Psoas muscle (tissue), 8 donors: ENCODE data around the gene NPIPA5. TPM values are rescaled to one million over a fixed set of nuclear protein-coding genes. Genes with fewer than 3 reads are reported as not detected.
"Not testable (repeated sequence)": the region's sequence is repeated elsewhere in the genome, so short reads cannot be mapped to it uniquely, and the experiment has no call there.

Experiments used
- ATAC-seq, 4 donors: fragments of 200-7000 bp; cut with Tn5 transposase; one replicate each; pipeline ENCODE4 v1.9.1; 2020; ENCODE audit warnings: moderate library complexity in 3 of 4, mild to moderate bottlenecking in 2 of 4
- DNase-seq, 2 donors: peaks; one replicate each; pipeline ENCODE4 v3.0.0-alpha.2; 2020
- H3K27ac ChIP-seq: fragments of 200-600 bp; one replicate; pipeline ENCODE4 v1.8.0; 2022
- H3K27me3 ChIP-seq, 3 donors: fragments of 200-600 bp in 1 of 3; one replicate each; pipeline versions ENCODE4 v1.6.1 to v1.8.0; 2013 to 2022; ENCODE audit warnings: low read length in 2 of 3, mild to moderate bottlenecking in 2 of 3, moderate library complexity in 1 of 3; ENCODE audit not compliant: insufficient read depth in 3 of 3
- H3K36me3 ChIP-seq, 2 donors: fragments of 200-600 bp in 1 of 2; one replicate each; pipeline versions ENCODE4 v1.6.1 to v1.8.0; 2013 to 2022; ENCODE audit warnings: low read depth in 1 of 2, mild to moderate bottlenecking in 1 of 2, moderate library complexity in 1 of 2; ENCODE audit not compliant: insufficient read depth in 1 of 2
- H3K4me1 ChIP-seq: fragments of 200-600 bp; one replicate; pipeline ENCODE4 v1.8.0; 2022
- H3K4me3 ChIP-seq: fragments of 200-600 bp; one replicate; pipeline ENCODE4 v1.8.0; 2022; ENCODE audit warnings: mild to moderate bottlenecking
- H3K9me3 ChIP-seq: fragments of 200-600 bp; one replicate; pipeline ENCODE4 v1.8.0; 2022
- WGBS, 3 donors: extraction: QIAGEN DNeasy Blood & Tissue Kit; methylation state at CpG; one replicate each; pipeline versions ENCODE4 v1.1.6 to v1.1.7; 2013; 5-methylcytosine and 5-hydroxymethylcytosine counted together
- intact Hi-C, 2 donors: fragments of 100-400 bp; cut with DNase I; formaldehyde crosslinking; loops; one replicate each; pipeline versions ENCODE4 v1.11.0 to v1.14.2; 2022
- polyA plus RNA-seq, 3 donors: library from polyadenylated mRNA; stranded (reverse); fragments of 200-250 nt; gene quantifications; one replicate each; pipeline ENCODE4 v1.2.3, GENCODE V29; 2013
- total RNA-seq, 4 donors: library from RNA; stranded (reverse); fragmentation: NEBNext Ultra II Directional in 2 of 4; extraction: Animal tissue kit (Norgen Biotek cat#: 25700) in 2 of 4; gene quantifications; one replicate each; pipeline versions ENCODE4 v1.2.1 to v1.2.4, GENCODE V29; 2021 to 2023
- donor health status: healthy with polysubstance abuse.
- donor health status: DM: no; HTN: no; CAD: no; lungs with moderate emphysema.
- donor health status: Bipolar disorder and iron deficiency.
- donor health status: healthy.
- donor health status: DM: yes; HTN: yes; CAD: no.
- donor health status: DM: no; HTN: no; CAD: no.
- donor health status: DM: no; HTN: no; CAD: no.
- donor health status: DM: yes; HTN: yes; CAD: no.

The NPIPA5 gene
- total and polyA plus RNA-seq, 7 donors: 1.5 to 22.1 (median 11.4) TPM

DNA sequence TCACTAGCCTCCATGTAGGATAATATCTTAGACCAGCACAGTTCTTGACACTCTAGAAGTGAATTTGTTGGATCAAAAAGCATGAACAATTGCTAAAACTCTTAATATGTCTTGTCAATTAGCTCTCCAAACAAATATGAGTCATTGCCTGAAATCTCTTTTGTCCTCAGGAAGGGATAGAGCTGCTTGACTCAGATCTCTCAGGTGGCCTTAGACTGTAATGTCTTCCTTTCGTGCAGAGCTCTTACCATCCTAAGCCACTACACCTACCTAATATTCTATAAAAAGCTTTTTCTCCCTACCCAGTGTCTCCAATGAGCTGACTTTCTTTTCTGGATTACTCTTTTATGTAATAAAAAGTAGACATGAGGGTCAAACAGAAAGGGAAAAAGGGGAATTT lies 63.5 kb downstream of the NPIPA5 start:
- H3K4me1 ChIP-seq, intact Hi-C loops: not testable (repeated sequence)

More for the DNA sequence above, 63.5 kb downstream of the NPIPA5 start:
- not testable (repeated sequence) for H3K4me3 ChIP-seq, ATAC-seq, H3K27ac ChIP-seq, H3K9me3 ChIP-seq, H3K27me3 ChIP-seq, DNase-seq, H3K36me3 ChIP-seq
- 75 to 95% (median 81%) methylated on average over 1 of the region's 1 CpG for WGBS, 3 donors

Other genes starting within 250 kb of the NPIPA5 start
- gene MPV17L, start 17.5 kb upstream of the NPIPA5 start, total RNA-seq: 10 to 100 TPM in 2 of 4 donors, 1 to 10 TPM in 2; 5.6 to 30.3 (median 16.1) TPM
- gene MPV17L, start 17.5 kb upstream of the NPIPA5 start, polyA plus RNA-seq: 1 to 10 TPM; 5.6 to 9.2 (median 6.3) TPM
- 100 to 1,000 TPM in 2 of 4 donors, 10 to 100 TPM in 2; 31.3 to 133 (median 84.6) TPM for gene BMERB1, start 56.3 kb upstream of the NPIPA5 start, total RNA-seq
- 10 to 100 TPM; 26.6 to 83.8 (median 38.3) TPM for gene BMERB1, start 56.3 kb upstream of the NPIPA5 start, polyA plus RNA-seq